LNCAP (cell line): Measurements from ENCODE around the gene DNAH10.

Experiments used
- TF ChIP-seq, protein P1 (sequence below): fragments of 450-650 bp; IDR thresholded peaks from 2 replicates; pipeline ENCODE4 v1.5.1; 2017; ENCODE audit warnings: mild to moderate bottlenecking

The DNAH10 gene

GRCh38 chr12:123939716-123940626 lies 177.9 kb downstream of the DNAH10 start:
- TF ChIP-seq, protein P1, sequence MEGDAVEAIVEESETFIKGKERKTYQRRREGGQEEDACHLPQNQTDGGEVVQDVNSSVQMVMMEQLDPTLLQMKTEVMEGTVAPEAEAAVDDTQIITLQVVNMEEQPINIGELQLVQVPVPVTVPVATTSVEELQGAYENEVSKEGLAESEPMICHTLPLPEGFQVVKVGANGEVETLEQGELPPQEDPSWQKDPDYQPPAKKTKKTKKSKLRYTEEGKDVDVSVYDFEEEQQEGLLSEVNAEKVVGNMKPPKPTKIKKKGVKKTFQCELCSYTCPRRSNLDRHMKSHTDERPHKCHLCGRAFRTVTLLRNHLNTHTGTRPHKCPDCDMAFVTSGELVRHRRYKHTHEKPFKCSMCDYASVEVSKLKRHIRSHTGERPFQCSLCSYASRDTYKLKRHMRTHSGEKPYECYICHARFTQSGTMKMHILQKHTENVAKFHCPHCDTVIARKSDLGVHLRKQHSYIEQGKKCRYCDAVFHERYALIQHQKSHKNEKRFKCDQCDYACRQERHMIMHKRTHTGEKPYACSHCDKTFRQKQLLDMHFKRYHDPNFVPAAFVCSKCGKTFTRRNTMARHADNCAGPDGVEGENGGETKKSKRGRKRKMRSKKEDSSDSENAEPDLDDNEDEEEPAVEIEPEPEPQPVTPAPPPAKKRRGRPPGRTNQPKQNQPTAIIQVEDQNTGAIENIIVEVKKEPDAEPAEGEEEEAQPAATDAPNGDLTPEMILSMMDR = no peak

GRCh38 chr12:123940627-123940966 lies 178.5 kb downstream of the DNAH10 start:
- TF ChIP-seq, protein P1 = no peak

- TF ChIP-seq, protein P1 = no peak
Observed at GRCh38 chr12:123941000-123941399, 178.9 kb downstream of the DNAH10 start.

DNA sequence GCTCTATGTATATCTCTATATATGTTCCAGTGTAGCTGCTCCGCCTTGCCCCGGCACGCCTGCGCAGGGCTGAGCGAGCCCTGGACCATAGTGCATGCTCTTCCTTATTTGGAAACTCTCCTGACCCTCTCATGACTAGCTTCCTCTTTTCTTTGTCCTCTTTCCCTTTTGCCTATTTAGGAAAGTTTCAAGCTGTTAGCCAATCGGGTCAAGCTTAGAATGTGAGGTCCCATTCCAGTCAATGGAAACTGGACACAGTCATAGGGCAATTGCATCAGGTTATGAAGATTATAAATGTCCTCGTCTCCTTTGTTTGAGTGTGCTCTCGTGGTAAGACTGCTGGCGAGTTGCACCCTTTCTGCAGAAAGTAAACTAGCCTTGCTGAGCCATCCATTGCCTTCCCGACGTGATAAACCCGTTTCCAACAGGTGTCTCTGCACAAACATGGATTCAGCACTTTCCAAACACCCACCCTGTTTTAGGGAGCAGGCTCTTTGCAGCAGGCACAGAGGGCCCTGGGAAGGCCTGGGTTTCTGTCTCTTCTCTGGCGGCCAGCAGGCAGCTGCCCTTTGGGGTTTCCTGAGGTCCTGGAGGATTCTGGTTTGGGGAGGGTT lies 179.6 kb downstream of the DNAH10 start:
- TF ChIP-seq, protein P1 = no peak

DNA sequence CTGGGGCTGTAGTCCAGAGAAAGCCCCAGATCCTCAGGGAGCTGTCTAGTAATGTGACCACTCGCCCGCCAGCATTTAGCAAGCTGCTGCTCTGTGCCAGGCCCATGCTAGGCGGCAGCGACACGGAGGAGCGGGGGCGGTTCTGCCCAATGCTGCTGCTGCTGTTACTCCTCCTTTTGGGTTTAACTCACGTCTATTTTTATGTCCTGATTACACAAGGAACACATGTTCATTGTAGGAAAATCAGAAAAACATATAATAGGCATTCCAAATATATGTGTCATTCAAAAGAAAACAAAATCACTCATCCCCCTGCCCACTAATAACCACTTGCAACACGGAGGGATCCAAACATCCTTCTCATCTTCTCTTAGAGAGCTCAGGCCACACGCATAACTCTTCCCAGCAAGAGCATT lies 180.1 kb downstream of the DNAH10 start:
- TF ChIP-seq, protein P1 = no peak

GRCh38 chr12:123942911-123943648 lies 181.0 kb downstream of the DNAH10 start:
- TF ChIP-seq, protein P1 = no peak

DNA sequence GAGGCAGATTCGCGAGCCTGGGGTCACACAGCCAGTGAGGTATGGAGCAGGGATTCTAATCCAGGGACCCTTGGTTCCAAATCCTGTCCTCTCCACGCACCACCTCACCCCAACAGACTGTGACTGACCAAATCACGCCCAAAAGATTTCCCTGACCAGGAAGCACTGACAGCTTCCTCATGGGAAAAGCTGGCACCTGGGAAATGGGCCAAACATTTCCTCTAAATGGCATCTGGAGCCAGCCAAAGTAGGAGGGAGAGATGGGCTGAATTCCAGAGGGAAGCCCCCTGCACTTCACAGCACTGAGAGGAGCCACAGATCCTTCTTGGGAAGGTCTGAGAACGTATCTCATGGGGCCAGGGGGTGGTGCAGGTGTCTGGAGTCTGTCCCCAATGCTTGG lies 181.7 kb downstream of the DNAH10 start:
- TF ChIP-seq, protein P1 = no peak
